Measurements from ENCODE around the gene KIF22. TPM values are rescaled to one million over a fixed set of nuclear protein-coding genes. Genes with fewer than 3 reads are reported as not detected.

Gene KIF22
- 40.7 TPM for total RNA-seq (ENCODE audit: unreplicated experiment)
- long read RNA-seq, transcript KIF22-201 (14 exons, 2,113 nt): major isoform, 47 of 56 reads
- long read RNA-seq, partial matches to known transcripts: 4 of 56 reads
- long read RNA-seq, other reads (novel, unspliced or antisense): 4 of 56 reads

DNA sequence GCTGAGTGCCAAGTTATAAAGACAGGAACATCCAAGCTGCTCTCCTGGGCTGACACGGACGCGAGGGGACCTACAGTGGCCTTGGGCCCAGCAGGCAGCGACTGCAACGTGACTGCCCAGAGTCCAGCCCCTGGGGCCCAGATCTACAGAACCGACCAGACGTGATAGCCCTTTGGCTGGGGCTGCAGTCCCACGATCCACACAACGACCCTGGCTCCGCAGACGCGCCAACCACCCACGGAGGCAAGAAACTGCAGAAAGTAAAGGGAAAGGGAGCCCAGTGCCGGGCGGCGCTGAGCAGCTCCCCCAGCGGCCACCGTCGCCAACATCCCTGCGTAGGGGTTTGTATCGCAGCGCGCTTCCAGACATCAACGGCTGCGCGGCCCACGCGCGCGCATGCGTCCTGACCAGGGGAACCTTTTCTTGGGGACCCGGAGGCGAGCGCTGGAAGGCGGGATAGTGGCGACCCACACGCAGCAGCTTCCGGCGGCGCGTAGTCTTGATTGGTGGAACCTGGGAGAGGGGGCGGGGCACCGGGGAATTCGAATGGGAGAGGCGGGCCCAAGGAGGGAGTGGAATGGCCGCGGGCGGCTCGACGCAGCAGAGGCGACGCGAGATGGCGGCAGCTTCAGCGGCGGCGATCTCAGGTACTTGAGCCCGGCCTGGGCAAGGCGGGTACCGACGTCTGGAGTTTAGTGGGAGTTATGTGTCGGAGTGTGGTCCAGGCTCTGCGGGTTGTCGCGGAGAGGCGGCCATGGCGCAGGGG, at the start of gene KIF22:
Gene KIF22, plus strand, starts transcription at position 569 of the 766 bp plus-strand sequence. Its CDS starts 9 bp downstream, at position 578.
- H3K9me3 Mint-ChIP-seq (ENCODE audit: unreplicated experiment): no peaks in the 10 kb centered on the region
- peak within 1 kb of the TSS; percentile 97 for H3K4me3 Mint-ChIP-seq (ENCODE audit: unreplicated experiment)
- H3K4me1 Mint-ChIP-seq (ENCODE audit: unreplicated experiment): peaks cover 13% of the 10 kb centered on the region
- peaks cover 10% of the 10 kb centered on the region for H3K27me3 Mint-ChIP-seq (ENCODE audit: unreplicated experiment)
- peak; percentile 99 for DNase-seq (ENCODE audit: low spot score)
- peak within 1 kb of the TSS; percentile 67 for H3K27ac Mint-ChIP-seq (ENCODE audit: unreplicated experiment)
- H3K36me3 Mint-ChIP-seq (ENCODE audit: low read depth, unreplicated experiment): peaks cover 7% of the 10 kb centered on the region
- TF ChIP-seq, protein P1, sequence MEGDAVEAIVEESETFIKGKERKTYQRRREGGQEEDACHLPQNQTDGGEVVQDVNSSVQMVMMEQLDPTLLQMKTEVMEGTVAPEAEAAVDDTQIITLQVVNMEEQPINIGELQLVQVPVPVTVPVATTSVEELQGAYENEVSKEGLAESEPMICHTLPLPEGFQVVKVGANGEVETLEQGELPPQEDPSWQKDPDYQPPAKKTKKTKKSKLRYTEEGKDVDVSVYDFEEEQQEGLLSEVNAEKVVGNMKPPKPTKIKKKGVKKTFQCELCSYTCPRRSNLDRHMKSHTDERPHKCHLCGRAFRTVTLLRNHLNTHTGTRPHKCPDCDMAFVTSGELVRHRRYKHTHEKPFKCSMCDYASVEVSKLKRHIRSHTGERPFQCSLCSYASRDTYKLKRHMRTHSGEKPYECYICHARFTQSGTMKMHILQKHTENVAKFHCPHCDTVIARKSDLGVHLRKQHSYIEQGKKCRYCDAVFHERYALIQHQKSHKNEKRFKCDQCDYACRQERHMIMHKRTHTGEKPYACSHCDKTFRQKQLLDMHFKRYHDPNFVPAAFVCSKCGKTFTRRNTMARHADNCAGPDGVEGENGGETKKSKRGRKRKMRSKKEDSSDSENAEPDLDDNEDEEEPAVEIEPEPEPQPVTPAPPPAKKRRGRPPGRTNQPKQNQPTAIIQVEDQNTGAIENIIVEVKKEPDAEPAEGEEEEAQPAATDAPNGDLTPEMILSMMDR (IDR thresholded peaks at IDR 0.05; ENCODE audit: unreplicated experiment): peak; percentile 48

DNA sequence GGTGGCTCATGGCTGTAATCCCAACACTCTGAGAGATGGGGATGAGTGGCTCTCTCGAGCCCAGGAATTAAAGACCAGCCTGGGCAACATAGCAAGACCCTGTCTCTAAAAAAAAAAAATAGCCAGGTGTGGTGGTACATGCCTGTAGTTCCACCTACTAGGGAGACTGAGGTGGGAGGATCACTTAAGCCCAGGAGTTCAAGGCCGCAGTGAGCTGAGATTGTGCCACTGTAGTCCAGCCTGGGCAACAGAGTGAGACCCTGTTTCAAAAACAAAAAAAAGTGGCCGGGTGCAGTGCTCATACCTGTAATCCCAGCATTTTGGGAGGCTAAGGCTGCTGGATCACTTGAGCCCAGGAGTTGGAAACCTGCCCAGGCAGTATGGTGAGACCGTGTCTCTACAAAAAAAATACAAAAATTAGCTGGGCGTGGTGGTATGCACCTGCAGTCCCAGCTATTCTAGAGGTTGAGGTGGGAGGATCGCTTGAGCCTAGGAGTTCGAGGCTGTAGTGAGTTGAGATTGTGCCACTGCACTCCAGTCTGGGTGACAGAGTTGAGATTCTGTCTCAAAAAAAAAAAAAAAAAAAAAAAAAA, 47.8 kb upstream of the KIF22 start:
- H3K9me3 Mint-ChIP-seq (ENCODE audit: unreplicated experiment): no peaks in the 10 kb centered on the region
- DNase-seq (ENCODE audit: low spot score): no peak
- peaks cover 4% of the 10 kb centered on the region for H3K36me3 Mint-ChIP-seq (ENCODE audit: low read depth, unreplicated experiment)
- peaks cover 3% of the 10 kb centered on the region for H3K27me3 Mint-ChIP-seq (ENCODE audit: unreplicated experiment)
- no peak overlapping the region for H3K4me3 Mint-ChIP-seq (ENCODE audit: unreplicated experiment)
- peaks cover 3% of the 10 kb centered on the region for H3K4me1 Mint-ChIP-seq (ENCODE audit: unreplicated experiment)
- H3K27ac Mint-ChIP-seq (ENCODE audit: unreplicated experiment): no peak overlapping the region
- TF ChIP-seq, protein P1 (IDR thresholded peaks at IDR 0.05; ENCODE audit: unreplicated experiment): no peak

DNA sequence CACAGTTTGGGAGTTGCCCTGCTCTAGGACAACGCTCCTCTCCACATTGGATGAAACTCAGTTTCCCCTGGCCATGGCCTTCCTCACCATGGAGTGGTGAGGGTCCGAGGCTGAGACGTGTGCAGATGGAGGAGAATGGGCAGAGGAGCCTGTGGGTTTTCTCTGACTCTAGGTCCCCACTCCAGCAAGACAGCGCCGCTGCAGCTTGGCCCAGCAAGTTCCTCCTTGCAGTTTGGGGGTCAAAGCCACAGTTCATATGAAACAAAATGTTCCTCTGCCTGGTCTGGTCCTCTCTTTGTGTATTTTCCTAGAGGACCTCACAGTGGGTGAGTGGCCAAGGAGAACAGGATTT, 47.1 kb upstream of the KIF22 start:
- no peak overlapping the region for H3K4me3 Mint-ChIP-seq (ENCODE audit: unreplicated experiment)
- no peak for DNase-seq (ENCODE audit: low spot score)
- no peaks in the 10 kb centered on the region for H3K9me3 Mint-ChIP-seq (ENCODE audit: unreplicated experiment)
- TF ChIP-seq, protein P1 (IDR thresholded peaks at IDR 0.05; ENCODE audit: unreplicated experiment): no peak
- peaks cover 4% of the 10 kb centered on the region for H3K36me3 Mint-ChIP-seq (ENCODE audit: low read depth, unreplicated experiment)
- H3K27me3 Mint-ChIP-seq (ENCODE audit: unreplicated experiment): peaks cover 3% of the 10 kb centered on the region
- peaks cover 3% of the 10 kb centered on the region for H3K4me1 Mint-ChIP-seq (ENCODE audit: unreplicated experiment)
- H3K27ac Mint-ChIP-seq (ENCODE audit: unreplicated experiment): no peak overlapping the region

DNA sequence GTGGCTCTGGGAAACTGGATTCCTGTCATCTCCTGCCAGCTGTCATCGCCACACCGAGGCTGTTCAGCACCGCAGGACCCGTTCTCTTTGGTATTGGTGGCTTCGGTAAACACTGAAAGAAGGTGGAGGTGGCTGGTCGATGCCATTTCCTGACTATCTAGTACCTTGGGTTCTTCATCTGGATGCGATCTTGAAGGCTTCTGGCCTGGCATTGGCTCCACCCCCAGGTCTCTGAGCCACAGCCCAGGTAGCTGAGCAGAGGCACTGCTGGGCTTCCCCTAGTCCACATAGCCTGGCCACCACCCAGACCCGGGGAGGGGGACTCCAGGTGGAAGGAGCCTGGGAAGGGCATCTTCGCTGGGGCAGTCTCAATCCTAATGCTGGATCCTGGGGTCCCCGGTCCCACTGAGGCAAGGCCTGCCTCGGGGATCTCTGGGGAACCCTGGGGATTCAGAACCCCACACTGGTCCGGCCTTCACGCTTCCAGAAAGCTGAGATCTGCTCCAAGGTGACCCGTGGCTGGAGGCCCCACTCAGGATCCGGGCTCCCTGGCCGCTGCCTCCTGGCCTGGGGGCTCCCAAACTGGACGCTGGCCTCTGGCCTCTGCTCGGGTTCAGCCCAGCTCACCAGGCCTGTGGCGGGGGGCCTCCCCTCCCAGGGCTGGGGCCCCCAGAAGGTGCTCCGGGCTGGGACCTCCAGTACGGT, 46.6 kb upstream of the KIF22 start:
- TF ChIP-seq, protein P1 (IDR thresholded peaks at IDR 0.05; ENCODE audit: unreplicated experiment): no peak
- DNase-seq (ENCODE audit: low spot score): no peak

More for the DNA sequence above, 46.6 kb upstream of the KIF22 start:
- H3K4me3 Mint-ChIP-seq (ENCODE audit: unreplicated experiment): no peak overlapping the region
- H3K4me1 Mint-ChIP-seq (ENCODE audit: unreplicated experiment): peaks cover 3% of the 10 kb centered on the region
- no peak overlapping the region for H3K27ac Mint-ChIP-seq (ENCODE audit: unreplicated experiment)
- peaks cover 4% of the 10 kb centered on the region for H3K27me3 Mint-ChIP-seq (ENCODE audit: unreplicated experiment)
- H3K9me3 Mint-ChIP-seq (ENCODE audit: unreplicated experiment): no peaks in the 10 kb centered on the region
- H3K36me3 Mint-ChIP-seq (ENCODE audit: low read depth, unreplicated experiment): peaks cover 4% of the 10 kb centered on the region
